HEK293T (cell line): ENCODE data around the gene POLR2E.

Source experiments
- ARNT ChIP-seq: fragments of 450-650 bp; IDR thresholded peaks from 2 replicates; pipeline ENCODE4 v1.6.1; 2017; ENCODE audit warnings: mild to moderate bottlenecking
- BHLHE40 ChIP-seq: fragments of 450-650 bp; IDR thresholded peaks from 2 replicates; pipeline ENCODE4 v1.6.1; 2016; ENCODE audit warnings: mild to moderate bottlenecking, moderate library complexity, borderline replicate concordance
- FOXA1 ChIP-seq: fragments of 450-650 bp; IDR thresholded peaks from 2 replicates; pipeline ENCODE4 v1.6.1; 2016; ENCODE audit warnings: mild to moderate bottlenecking
- FOXK2 ChIP-seq: fragments of 450-650 bp; IDR thresholded peaks from 2 replicates; pipeline ENCODE4 v1.6.1; 2016; ENCODE audit warnings: mild to moderate bottlenecking
- FOXM1 ChIP-seq: fragments of 450-650 bp; IDR thresholded peaks from 2 replicates; pipeline ENCODE4 v1.6.1; 2017; ENCODE audit warnings: mild to moderate bottlenecking, borderline replicate concordance
- HDGF ChIP-seq: fragments of 450-650 bp; IDR thresholded peaks from 2 replicates; pipeline ENCODE4 v1.6.1; 2017; ENCODE audit warnings: antibody characterized with exemption, borderline replicate concordance
- NFRKB ChIP-seq: fragments of 450-650 bp; IDR thresholded peaks from 2 replicates; pipeline ENCODE4 v1.6.1; 2016; ENCODE audit warnings: mild to moderate bottlenecking, moderate library complexity
- PKNOX1 ChIP-seq: fragments of 450-650 bp; IDR thresholded peaks from 2 replicates; pipeline ENCODE4 v1.6.1; 2016
- SP1 ChIP-seq: fragments of 450-650 bp; IDR thresholded peaks from 2 replicates; pipeline ENCODE4 v1.6.1; 2017
- SUZ12 ChIP-seq: fragments of 450-650 bp; IDR thresholded peaks from 2 replicates; pipeline ENCODE4 v1.6.1; 2016; ENCODE audit warnings: mild to moderate bottlenecking
- TARDBP ChIP-seq: fragments of 450-650 bp; IDR thresholded peaks from 2 replicates; pipeline ENCODE4 v1.6.1; 2016

- TF ChIP-seq NFRKB (no peak), FOXM1 (no peak), PKNOX1 (no peak), FOXK2 (no peak), ARNT (no peak), HDGF (no peak), TARDBP (no peak), BHLHE40 (no peak), FOXA1 (no peak), SUZ12 (no peak), SP1 (no peak)
Observed at GRCh38 chr19:1141944-1142343, 46.8 kb upstream of the POLR2E start.
